AG09309 (cell line): ENCODE data around the gene STKLD1.
"Not testable (repeated sequence)": the region's sequence is repeated elsewhere in the genome, so short reads cannot be mapped to it uniquely, and the experiment has no call there.

Experiments used
- DNase-seq: peaks from one replicate; pipeline ENCODE4 v3.0.0-alpha.2; 2010; ENCODE audit warnings: low read depth
- H3K4me3 ChIP-seq: 2 replicates; pipeline ENCODE4 v1.5.1; 2011; ENCODE audit warnings: mild to moderate bottlenecking, low read depth, low read length, moderate library complexity; ENCODE audit not compliant: control insufficient read depth
- CTCF ChIP-seq: IDR thresholded peaks from 2 replicates; pipeline ENCODE4 v1.5.1; 2011; ENCODE audit warnings: mild to moderate bottlenecking, low read depth, low read length, inconsistent platforms; ENCODE audit not compliant: insufficient read depth, control insufficient read depth; ENCODE audit errors: missing control alignments

The STKLD1 gene

GRCh38 chr9:133369933-133370332 lies 6.2 kb upstream of the STKLD1 start:
- no peak overlapping the region for H3K4me3 ChIP-seq
- TF ChIP-seq CTCF, result no peak
- no peak for DNase-seq

DNA sequence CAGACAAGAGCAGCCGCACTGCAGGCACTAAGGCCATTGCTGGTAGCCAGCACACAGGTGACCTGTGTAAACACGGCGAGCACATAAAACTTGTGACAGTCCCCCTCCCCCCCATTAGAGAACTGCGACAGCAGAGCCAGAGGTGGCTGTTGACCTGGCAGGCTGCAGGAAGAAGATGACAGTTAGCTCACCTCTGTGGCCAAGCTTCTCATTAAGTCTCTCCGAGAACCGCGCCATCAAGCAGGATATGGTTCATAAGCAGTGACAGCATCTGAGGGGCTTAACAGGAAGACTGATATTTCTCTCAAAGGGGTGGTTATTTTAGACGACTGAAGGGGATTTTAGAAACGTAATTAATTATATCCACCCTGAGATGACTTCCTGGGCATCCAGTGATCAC lies 5.5 kb upstream of the STKLD1 start:
- no peak for DNase-seq
- no peak for TF ChIP-seq CTCF
- no peak overlapping the region for H3K4me3 ChIP-seq

- H3K4me3 ChIP-seq, result no peak overlapping the region
- DNase-seq, result no peak
- TF ChIP-seq CTCF, result no peak
Measured at GRCh38 chr9:133371261-133371711, 4.9 kb upstream of the STKLD1 start.

- TF ChIP-seq CTCF, result no peak
- no peak for DNase-seq
- H3K4me3 ChIP-seq, result no peak overlapping the region
Measured at GRCh38 chr9:133372144-133372543, 4.0 kb upstream of the STKLD1 start.

DNA sequence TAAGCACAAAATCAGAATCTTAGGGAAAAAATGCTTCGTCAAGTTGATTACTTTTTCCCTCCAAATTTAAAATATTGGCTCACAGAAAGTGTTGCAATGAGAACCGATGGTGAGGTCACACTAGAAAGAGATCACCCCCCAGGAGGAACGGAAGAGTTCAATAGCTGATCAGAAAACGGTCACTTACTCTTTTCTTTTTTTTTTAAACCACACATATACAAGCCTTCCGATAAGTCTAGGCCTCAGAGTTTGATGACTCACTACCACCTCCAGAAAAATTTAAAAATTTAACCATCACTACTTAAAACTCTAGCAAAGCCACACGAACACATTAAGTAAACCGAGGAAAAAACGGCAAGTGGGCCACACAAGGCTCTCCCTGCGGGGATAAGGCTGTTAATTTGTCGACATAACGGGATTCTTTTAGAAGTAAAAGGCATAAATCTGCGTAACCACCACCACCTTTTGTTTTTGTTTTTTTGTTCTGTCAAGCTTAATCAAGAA lies 1.5 kb upstream of the STKLD1 start:
- no peak for TF ChIP-seq CTCF
- DNase-seq, result peak; percentile 28

GRCh38 chr9:133375116-133375723 lies 946 bp upstream of the STKLD1 start:
- no peak for DNase-seq
- H3K4me3 ChIP-seq, result peak overlapping the region; percentile 64
- TF ChIP-seq CTCF, result no peak

More for the DNA sequence above, 1.5 kb upstream of the STKLD1 start:
- H3K4me3 ChIP-seq, result peak overlapping the region; percentile 64

GRCh38 chr9:133377280-133377679 lies 1.1 kb downstream of the STKLD1 start:
- DNase-seq, H3K4me3 ChIP-seq: not testable (repeated sequence)
